ENCODE results near the gene CELF6.

CELF6 gene

DNA sequence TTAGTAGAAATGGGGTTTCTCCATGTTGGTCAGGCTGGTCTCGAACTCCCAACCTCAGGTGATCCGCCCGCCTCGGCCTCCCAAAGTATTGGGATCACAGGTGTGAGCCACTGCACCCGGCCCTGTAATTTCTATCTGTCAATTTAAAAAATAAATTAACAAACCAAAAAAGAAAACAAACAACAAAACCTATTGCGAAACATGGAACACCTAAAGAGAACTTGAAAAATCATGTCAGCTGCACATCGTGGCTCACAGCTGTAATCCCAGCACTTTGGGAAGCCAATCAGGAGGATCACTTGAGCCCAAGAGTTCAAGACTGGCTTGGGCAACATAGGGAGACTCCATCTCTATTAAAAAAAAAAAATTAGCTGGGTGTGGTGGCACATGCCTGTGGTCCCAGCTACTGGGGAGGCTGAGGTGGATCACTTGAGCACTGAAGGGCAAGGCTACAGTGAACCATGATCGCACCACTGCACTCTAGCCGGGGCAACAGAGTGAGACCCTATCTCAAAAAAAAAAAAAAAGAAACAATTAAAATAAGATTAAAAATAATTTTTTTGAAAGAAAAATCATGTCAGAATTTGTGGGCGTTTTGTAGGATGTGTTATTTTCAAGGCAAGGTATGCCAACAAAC, 67.2 kb downstream of the CELF6 start:
- no peak overlapping the region for H3K4me3 ChIP-seq (ENCODE audit: low read length)
- no peak for TF ChIP-seq CTCF (IDR thresholded peaks at IDR 0.05; ENCODE audit: insufficient read depth, low read depth, low read length, missing control alignments)
- DNase-seq (ENCODE audit: low read depth), result no peak

DNA sequence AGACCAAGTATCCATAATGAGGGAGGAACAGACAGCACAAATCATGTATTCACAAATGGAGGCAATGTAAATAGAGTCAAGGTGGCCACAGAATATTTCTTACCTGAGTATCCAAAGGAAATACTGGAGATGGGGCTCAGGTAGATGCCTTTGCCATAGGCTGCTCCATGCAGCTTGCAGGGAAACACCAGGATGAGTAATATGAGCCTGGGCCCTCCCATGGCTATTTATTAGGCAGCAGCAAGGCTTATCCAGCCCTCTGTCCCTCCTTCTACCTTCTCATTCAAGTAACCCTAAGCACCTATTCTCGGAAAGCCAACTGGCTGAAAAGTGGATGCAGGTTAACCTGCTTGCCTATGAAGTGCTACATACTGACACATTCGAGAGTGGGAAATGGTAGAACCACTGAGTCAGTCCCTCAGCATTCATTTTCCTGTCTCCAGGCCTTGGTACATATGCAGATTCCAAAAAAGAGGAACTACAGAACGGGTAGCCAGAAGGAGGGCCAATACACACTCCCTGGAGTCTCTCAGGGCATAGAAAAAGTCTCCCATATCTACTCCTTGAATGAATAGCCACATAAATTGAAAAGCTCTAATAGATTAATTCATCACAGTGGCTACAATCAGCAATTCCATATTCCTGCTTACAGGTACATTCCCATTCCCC, 70.7 kb downstream of the CELF6 start:
- H3K4me3 ChIP-seq (ENCODE audit: low read length), result no peak overlapping the region
- peak; percentile 5 for DNase-seq (ENCODE audit: low read depth)
- no peak for TF ChIP-seq CTCF (IDR thresholded peaks at IDR 0.05; ENCODE audit: insufficient read depth, low read depth, low read length, missing control alignments)

DNA sequence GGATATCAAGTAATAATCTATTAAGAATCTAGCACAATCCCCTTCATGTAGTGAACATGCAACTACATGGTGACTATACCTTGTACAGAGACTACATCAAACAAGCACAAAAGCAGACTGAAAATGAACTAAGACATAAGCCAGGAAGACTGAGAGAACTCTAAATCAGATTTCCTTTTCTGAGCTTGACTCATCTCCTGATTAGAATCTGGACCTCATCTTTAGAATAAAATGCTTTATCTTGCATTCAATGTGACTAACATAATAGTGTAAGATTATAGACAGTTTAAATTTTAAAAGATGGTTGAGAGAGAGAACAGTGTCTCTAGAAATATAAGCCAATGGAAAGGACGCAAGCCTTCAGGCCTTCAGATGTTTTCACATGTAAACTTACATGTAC, 71.4 kb downstream of the CELF6 start:
- no peak for DNase-seq (ENCODE audit: low read depth)
- no peak for TF ChIP-seq CTCF (IDR thresholded peaks at IDR 0.05; ENCODE audit: insufficient read depth, low read depth, low read length, missing control alignments)
- H3K4me3 ChIP-seq (ENCODE audit: low read length), result no peak overlapping the region

DNA sequence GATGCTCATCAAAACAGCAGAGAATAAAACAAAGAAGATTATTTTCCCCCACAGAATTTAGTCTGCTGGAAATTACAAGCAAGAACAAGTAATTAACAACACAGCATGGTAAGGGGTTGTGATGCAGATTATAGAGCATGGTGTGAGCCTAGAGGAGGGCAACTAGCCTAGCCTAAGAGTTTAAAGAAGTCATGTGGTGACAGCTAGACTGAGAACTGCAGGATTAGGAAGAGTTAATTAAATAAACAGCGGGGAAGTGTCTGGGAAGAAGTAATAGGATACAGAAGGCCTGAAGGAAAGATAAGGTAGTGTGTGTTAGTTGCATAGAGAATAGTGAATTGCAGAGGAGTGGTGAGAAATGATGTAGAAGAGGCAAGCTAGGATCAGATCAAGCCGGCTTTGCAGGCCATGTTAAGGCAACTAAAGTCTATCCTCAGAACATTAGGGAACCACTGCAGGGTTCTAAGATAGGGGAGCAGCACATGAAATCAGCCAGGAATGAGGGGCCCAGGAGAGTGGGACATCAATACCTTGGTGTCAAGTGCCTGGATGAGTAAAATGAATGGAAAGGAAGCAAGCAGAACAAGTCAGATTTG, 77.1 kb downstream of the CELF6 start:
- DNase-seq (ENCODE audit: low read depth), result no peak
- no peak for TF ChIP-seq CTCF (IDR thresholded peaks at IDR 0.05; ENCODE audit: insufficient read depth, low read depth, low read length, missing control alignments)
- H3K4me3 ChIP-seq (ENCODE audit: low read length), result no peak overlapping the region

- no peak for TF ChIP-seq CTCF (IDR thresholded peaks at IDR 0.05; ENCODE audit: insufficient read depth, low read depth, low read length, missing control alignments)
- H3K4me3 ChIP-seq (ENCODE audit: low read length), result no peak overlapping the region
- no peak for DNase-seq (ENCODE audit: low read depth)
Measured at GRCh38 chr15:72239652-72240051, 80.3 kb downstream of the CELF6 start.

DNA sequence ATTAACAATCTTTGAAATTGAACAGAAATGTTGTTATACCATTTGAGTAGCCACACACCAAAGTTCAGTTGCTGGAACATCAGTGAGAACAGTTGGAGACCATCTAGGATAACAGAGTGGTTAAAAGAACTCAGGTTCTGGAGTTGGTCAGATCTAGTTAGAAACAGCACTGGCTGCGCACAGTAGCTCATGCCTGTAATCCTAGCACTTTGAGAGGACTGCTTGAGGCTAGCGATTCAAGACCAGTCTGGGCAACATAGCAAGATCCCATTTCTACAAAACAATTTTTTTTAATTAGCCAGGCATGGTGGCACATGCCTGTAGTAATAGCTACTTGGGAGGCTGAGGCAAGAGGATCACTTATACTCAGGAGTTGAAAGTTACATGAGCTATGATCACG, 81.4 kb downstream of the CELF6 start:
- DNase-seq (ENCODE audit: low read depth), result no peak
- TF ChIP-seq CTCF (IDR thresholded peaks at IDR 0.05; ENCODE audit: insufficient read depth, low read depth, low read length, missing control alignments), result no peak
- H3K4me3 ChIP-seq (ENCODE audit: low read length), result no peak overlapping the region
